WTC11 (cell line): Measurements from ENCODE around the gene C20orf144. TPM values are rescaled to one million over a fixed set of nuclear protein-coding genes. Genes with fewer than 3 reads are reported as not detected.

Source experiments
- CREB1 ChIP-seq: sonication (generic); formaldehyde crosslinking; IDR thresholded peaks from 2 replicates; pipeline ENCODE4 v1.8.0; 2023; ENCODE audit warnings: mild to moderate bottlenecking, missing genetic modification reagents
- EMX1 ChIP-seq: fragments of 250-450 bp; sonication (Bioruptor Pico); IDR thresholded peaks from 2 replicates; pipeline ENCODE4 v1.8.0; 2021; ENCODE audit warnings: mild to moderate bottlenecking
- ETV6 ChIP-seq: sonication (generic); formaldehyde crosslinking; IDR thresholded peaks from 2 replicates; pipeline ENCODE4 v1.8.1; 2022; ENCODE audit warnings: mild to moderate bottlenecking, missing genetic modification reagents
- FOXK1 ChIP-seq: sonication (generic); formaldehyde crosslinking; IDR thresholded peaks from 2 replicates; pipeline ENCODE4 v1.8.0; 2022; ENCODE audit warnings: mild to moderate bottlenecking, moderate library complexity, missing genetic modification reagents
- GRHL2 ChIP-seq: fragments of 250-450 bp; sonication (Bioruptor Pico); IDR thresholded peaks from 2 replicates; pipeline ENCODE4 v1.8.0; 2022; ENCODE audit warnings: mild to moderate bottlenecking, moderate library complexity; ENCODE audit not compliant: insufficient replicate concordance, severe bottlenecking
- KAT7 ChIP-seq: sonication (generic); formaldehyde crosslinking; IDR thresholded peaks from 2 replicates; pipeline ENCODE4 v1.8.1; 2023; ENCODE audit warnings: missing genetic modification reagents, mild to moderate bottlenecking, borderline replicate concordance
- MYBL2 ChIP-seq: sonication (generic); formaldehyde crosslinking; IDR thresholded peaks from 2 replicates; pipeline ENCODE4 v1.8.1; 2023; ENCODE audit warnings: mild to moderate bottlenecking, moderate library complexity, missing genetic modification reagents
- NFE2L1 ChIP-seq: sonication (generic); formaldehyde crosslinking; IDR thresholded peaks from 2 replicates; pipeline ENCODE4 v1.8.1; 2023; ENCODE audit warnings: missing genetic modification reagents
- SOX15 ChIP-seq: fragments of 250-450 bp; sonication (Bioruptor Pico); IDR thresholded peaks from 2 replicates; pipeline ENCODE4 v1.9.0; 2021; ENCODE audit warnings: mild to moderate bottlenecking
- TCF7 ChIP-seq: sonication (generic); formaldehyde crosslinking; IDR thresholded peaks from 2 replicates; pipeline ENCODE4 v1.8.0; 2022; ENCODE audit warnings: mild to moderate bottlenecking, low read depth, missing genetic modification reagents, moderate library complexity
- total RNA-seq: library from RNA; stranded (reverse); gene quantifications from 3 replicates; pipeline ENCODE4 v1.2.3, GENCODE V29; 2021
- TF ChIP-seq, protein P1 (sequence below): sonication (generic); formaldehyde crosslinking; IDR thresholded peaks from 2 replicates; pipeline ENCODE4 v1.8.1; 2023; ENCODE audit warnings: mild to moderate bottlenecking, moderate library complexity, missing genetic modification reagents
- TF ChIP-seq, protein P2 (sequence below): fragments of 250-450 bp; sonication (Bioruptor Pico); conservative IDR thresholded peaks from 2 replicates; pipeline ENCODE4 v1.9.0; 2021; ENCODE audit warnings: mild to moderate bottlenecking
- TF ChIP-seq, protein P3 (sequence below): sonication (generic); formaldehyde crosslinking; IDR thresholded peaks from 2 replicates; pipeline ENCODE4 v1.8.1; 2023; ENCODE audit warnings: mild to moderate bottlenecking, missing genetic modification reagents
- TF ChIP-seq, protein P4 (sequence below): sonication (generic); formaldehyde crosslinking; IDR thresholded peaks from 2 replicates; pipeline ENCODE4 v1.8.0; 2023; ENCODE audit warnings: missing genetic modification reagents, mild to moderate bottlenecking, borderline replicate concordance
- TF ChIP-seq, protein P5 (sequence below): sonication (generic); formaldehyde crosslinking; IDR thresholded peaks from 2 replicates; pipeline ENCODE4 v1.8.1; 2022; ENCODE audit warnings: mild to moderate bottlenecking, moderate library complexity, missing genetic modification reagents
- TF ChIP-seq, protein P6 (sequence below): sonication (generic); formaldehyde crosslinking; IDR thresholded peaks from 2 replicates; pipeline ENCODE4 v1.8.1; 2022; ENCODE audit warnings: low read depth, mild to moderate bottlenecking, moderate library complexity, missing genetic modification reagents, borderline replicate concordance
- TF ChIP-seq, protein P7 (sequence below): sonication (generic); formaldehyde crosslinking; IDR thresholded peaks from 2 replicates; pipeline ENCODE4 v1.8.0; 2023; ENCODE audit warnings: missing genetic modification reagents
- TF ChIP-seq, protein P8 (sequence below): sonication (generic); formaldehyde crosslinking; IDR thresholded peaks from 2 replicates; pipeline ENCODE4 v1.8.0; 2023; ENCODE audit warnings: mild to moderate bottlenecking, missing genetic modification reagents
- TF ChIP-seq, protein P9 (sequence below): sonication (generic); formaldehyde crosslinking; IDR thresholded peaks from 2 replicates; pipeline ENCODE4 v1.8.1; 2023; ENCODE audit warnings: mild to moderate bottlenecking, missing genetic modification reagents, moderate library complexity

C20orf144 gene
- total RNA-seq, 1 experiment from 2014 or later = 0.09 TPM

DNA sequence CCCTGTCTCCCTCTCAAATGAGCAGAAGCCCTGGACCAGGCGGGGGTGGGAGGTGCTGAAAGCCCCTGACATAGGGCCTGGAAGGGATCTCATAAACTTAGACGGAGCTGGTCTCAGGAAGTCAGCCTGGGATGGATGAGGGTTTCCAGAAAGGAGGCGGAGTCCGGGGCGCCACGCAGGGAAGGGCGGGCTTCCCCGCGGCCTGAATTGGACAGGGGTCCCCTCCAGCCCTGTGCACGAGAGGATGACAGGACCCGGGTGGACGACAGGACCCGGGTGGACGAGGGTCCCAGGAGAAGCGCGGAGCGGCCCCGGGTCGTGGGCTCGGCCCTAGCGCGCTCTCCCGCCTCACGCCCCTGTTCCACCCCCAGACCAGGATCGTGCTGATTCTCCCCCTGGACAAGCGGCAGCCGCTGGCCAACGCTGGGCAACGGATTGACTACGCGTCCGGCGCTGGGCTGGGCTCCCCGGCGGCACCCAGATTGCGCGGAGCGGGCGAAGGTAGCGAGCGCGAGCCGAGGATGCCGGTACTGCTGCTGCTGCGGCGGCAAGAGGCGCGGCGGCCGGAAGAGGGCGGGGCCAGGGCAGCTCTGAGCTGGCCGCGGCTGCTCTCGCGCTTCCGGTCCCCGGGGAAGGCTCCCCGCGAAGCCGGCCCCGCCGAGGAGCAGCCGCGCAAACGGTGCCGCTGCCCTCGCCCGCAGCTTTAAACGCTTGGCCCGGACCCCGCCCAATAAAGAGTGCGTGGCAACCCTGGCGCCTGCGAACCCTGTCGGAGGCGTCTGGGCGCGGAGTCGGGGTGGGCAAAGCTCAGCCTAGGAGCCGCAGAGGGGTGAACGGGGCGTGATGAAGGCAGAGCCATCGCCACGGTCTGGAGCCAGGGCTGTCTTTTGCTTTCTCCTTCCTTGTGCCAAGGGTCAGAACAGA is 1.3 kb downstream of the C20orf144 start (continued):
- TF ChIP-seq, protein P1, sequence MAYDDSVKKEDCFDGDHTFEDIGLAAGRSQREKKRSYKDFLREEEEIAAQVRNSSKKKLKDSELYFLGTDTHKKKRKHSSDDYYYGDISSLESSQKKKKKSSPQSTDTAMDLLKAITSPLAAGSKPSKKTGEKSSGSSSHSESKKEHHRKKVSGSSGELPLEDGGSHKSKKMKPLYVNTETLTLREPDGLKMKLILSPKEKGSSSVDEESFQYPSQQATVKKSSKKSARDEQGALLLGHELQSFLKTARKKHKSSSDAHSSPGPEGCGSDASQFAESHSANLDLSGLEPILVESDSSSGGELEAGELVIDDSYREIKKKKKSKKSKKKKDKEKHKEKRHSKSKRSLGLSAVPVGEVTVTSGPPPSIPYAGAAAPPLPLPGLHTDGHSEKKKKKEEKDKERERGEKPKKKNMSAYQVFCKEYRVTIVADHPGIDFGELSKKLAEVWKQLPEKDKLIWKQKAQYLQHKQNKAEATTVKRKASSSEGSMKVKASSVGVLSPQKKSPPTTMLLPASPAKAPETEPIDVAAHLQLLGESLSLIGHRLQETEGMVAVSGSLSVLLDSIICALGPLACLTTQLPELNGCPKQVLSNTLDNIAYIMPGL (CRISPR knock-in tag) = peak; percentile 45; the same call in 1 of the 2 replicates
- TF ChIP-seq MYBL2 (CRISPR knock-in tag) (peak; percentile 40; the same call in 1 of the 2 replicates), ETV6 (CRISPR knock-in tag) (peak; percentile 76), FOXK1 (CRISPR knock-in tag) (peak; percentile 58; the same call in 1 of the 2 replicates), GRHL2 (CRISPR knock-in tag) (no peak), CREB1 (CRISPR knock-in tag) (no peak), NFE2L1 (no peak), SOX15 (CRISPR knock-in tag) (no peak), EMX1 (CRISPR knock-in tag) (no peak), TCF7 (CRISPR knock-in tag) (no peak), KAT7 (CRISPR knock-in tag) (no peak)
- TF ChIP-seq, protein P2, sequence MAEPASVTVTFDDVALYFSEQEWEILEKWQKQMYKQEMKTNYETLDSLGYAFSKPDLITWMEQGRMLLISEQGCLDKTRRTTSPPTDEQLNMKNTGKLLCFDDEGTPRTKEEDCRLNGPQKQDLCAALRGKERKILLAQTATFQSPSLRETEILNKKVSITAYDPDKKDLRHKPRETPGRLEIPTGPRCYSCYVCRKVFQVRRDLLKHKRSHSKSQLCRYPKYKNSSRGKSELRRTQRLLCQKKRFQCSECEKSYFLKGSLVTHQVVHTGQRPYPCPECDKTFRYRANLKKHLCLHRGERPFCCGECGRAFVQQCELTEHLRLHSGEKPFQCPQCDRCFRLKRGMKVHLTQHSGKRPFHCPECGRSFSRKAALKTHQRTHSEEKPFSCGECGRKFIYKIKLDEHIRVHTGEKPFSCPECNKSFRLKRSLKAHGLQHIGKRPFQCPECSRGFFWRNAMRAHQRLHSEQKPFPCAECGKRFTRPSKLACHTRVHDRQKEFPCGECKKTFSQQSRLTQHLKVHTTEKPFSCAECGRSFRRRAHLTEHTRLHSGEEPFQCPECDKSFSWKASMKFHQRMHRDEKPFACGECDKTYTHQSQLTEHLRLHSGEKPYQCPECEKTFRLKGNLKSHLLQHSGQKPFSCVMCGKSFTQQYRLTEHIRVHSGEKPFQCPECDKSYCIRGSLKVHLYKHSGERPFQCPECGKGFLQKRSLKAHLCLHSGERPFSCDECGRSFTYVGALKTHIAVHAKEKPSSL = no peak
- TF ChIP-seq, protein P3, sequence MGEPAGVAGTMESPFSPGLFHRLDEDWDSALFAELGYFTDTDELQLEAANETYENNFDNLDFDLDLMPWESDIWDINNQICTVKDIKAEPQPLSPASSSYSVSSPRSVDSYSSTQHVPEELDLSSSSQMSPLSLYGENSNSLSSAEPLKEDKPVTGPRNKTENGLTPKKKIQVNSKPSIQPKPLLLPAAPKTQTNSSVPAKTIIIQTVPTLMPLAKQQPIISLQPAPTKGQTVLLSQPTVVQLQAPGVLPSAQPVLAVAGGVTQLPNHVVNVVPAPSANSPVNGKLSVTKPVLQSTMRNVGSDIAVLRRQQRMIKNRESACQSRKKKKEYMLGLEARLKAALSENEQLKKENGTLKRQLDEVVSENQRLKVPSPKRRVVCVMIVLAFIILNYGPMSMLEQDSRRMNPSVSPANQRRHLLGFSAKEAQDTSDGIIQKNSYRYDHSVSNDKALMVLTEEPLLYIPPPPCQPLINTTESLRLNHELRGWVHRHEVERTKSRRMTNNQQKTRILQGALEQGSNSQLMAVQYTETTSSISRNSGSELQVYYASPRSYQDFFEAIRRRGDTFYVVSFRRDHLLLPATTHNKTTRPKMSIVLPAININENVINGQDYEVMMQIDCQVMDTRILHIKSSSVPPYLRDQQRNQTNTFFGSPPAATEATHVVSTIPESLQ (CRISPR knock-in tag) = no peak
- TF ChIP-seq, protein P4, sequence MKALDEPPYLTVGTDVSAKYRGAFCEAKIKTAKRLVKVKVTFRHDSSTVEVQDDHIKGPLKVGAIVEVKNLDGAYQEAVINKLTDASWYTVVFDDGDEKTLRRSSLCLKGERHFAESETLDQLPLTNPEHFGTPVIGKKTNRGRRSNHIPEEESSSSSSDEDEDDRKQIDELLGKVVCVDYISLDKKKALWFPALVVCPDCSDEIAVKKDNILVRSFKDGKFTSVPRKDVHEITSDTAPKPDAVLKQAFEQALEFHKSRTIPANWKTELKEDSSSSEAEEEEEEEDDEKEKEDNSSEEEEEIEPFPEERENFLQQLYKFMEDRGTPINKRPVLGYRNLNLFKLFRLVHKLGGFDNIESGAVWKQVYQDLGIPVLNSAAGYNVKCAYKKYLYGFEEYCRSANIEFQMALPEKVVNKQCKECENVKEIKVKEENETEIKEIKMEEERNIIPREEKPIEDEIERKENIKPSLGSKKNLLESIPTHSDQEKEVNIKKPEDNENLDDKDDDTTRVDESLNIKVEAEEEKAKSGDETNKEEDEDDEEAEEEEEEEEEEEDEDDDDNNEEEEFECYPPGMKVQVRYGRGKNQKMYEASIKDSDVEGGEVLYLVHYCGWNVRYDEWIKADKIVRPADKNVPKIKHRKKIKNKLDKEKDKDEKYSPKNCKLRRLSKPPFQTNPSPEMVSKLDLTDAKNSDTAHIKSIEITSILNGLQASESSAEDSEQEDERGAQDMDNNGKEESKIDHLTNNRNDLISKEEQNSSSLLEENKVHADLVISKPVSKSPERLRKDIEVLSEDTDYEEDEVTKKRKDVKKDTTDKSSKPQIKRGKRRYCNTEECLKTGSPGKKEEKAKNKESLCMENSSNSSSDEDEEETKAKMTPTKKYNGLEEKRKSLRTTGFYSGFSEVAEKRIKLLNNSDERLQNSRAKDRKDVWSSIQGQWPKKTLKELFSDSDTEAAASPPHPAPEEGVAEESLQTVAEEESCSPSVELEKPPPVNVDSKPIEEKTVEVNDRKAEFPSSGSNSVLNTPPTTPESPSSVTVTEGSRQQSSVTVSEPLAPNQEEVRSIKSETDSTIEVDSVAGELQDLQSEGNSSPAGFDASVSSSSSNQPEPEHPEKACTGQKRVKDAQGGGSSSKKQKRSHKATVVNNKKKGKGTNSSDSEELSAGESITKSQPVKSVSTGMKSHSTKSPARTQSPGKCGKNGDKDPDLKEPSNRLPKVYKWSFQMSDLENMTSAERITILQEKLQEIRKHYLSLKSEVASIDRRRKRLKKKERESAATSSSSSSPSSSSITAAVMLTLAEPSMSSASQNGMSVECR (CRISPR knock-in tag) = peak; percentile 91
- TF ChIP-seq, protein P5, sequence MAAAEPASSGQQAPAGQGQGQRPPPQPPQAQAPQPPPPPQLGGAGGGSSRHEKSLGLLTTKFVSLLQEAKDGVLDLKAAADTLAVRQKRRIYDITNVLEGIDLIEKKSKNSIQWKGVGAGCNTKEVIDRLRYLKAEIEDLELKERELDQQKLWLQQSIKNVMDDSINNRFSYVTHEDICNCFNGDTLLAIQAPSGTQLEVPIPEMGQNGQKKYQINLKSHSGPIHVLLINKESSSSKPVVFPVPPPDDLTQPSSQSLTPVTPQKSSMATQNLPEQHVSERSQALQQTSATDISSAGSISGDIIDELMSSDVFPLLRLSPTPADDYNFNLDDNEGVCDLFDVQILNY (CRISPR knock-in tag) = peak; percentile 64; the same call in 1 of the 2 replicates
- TF ChIP-seq, protein P6, sequence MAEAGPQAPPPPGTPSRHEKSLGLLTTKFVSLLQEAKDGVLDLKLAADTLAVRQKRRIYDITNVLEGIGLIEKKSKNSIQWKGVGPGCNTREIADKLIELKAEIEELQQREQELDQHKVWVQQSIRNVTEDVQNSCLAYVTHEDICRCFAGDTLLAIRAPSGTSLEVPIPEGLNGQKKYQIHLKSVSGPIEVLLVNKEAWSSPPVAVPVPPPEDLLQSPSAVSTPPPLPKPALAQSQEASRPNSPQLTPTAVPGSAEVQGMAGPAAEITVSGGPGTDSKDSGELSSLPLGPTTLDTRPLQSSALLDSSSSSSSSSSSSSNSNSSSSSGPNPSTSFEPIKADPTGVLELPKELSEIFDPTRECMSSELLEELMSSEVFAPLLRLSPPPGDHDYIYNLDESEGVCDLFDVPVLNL (CRISPR knock-in tag) = no peak
- TF ChIP-seq, protein P7, sequence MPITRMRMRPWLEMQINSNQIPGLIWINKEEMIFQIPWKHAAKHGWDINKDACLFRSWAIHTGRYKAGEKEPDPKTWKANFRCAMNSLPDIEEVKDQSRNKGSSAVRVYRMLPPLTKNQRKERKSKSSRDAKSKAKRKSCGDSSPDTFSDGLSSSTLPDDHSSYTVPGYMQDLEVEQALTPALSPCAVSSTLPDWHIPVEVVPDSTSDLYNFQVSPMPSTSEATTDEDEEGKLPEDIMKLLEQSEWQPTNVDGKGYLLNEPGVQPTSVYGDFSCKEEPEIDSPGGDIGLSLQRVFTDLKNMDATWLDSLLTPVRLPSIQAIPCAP = no peak
- TF ChIP-seq, protein P8, sequence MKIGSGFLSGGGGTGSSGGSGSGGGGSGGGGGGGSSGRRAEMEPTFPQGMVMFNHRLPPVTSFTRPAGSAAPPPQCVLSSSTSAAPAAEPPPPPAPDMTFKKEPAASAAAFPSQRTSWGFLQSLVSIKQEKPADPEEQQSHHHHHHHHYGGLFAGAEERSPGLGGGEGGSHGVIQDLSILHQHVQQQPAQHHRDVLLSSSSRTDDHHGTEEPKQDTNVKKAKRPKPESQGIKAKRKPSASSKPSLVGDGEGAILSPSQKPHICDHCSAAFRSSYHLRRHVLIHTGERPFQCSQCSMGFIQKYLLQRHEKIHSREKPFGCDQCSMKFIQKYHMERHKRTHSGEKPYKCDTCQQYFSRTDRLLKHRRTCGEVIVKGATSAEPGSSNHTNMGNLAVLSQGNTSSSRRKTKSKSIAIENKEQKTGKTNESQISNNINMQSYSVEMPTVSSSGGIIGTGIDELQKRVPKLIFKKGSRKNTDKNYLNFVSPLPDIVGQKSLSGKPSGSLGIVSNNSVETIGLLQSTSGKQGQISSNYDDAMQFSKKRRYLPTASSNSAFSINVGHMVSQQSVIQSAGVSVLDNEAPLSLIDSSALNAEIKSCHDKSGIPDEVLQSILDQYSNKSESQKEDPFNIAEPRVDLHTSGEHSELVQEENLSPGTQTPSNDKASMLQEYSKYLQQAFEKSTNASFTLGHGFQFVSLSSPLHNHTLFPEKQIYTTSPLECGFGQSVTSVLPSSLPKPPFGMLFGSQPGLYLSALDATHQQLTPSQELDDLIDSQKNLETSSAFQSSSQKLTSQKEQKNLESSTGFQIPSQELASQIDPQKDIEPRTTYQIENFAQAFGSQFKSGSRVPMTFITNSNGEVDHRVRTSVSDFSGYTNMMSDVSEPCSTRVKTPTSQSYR (CRISPR knock-in tag) = peak; percentile 4; the same call in 1 of the 2 replicates
- TF ChIP-seq, protein P9, sequence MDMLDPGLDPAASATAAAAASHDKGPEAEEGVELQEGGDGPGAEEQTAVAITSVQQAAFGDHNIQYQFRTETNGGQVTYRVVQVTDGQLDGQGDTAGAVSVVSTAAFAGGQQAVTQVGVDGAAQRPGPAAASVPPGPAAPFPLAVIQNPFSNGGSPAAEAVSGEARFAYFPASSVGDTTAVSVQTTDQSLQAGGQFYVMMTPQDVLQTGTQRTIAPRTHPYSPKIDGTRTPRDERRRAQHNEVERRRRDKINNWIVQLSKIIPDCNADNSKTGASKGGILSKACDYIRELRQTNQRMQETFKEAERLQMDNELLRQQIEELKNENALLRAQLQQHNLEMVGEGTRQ (CRISPR knock-in tag) = 0 out of 2 replicates have a peak, but pooled peaks have one; percentile 26
